Activated CD4-positive, alpha-beta T cell treated with anti-CD3 and anti-CD28 coated beads, Interleukin-2, amount 50 U/mL, for 4 hours (primary cell): Measurements from ENCODE around the gene OBI1.
"Not testable (repeated sequence)": the region's sequence is repeated elsewhere in the genome, so short reads cannot be mapped to it uniquely, and the experiment has no call there.

Experiments
- DNase-seq, 2 experiments: peaks; one replicate each; pipeline ENCODE4 v3.0.0-alpha.2; 2020

OBI1 gene

DNA sequence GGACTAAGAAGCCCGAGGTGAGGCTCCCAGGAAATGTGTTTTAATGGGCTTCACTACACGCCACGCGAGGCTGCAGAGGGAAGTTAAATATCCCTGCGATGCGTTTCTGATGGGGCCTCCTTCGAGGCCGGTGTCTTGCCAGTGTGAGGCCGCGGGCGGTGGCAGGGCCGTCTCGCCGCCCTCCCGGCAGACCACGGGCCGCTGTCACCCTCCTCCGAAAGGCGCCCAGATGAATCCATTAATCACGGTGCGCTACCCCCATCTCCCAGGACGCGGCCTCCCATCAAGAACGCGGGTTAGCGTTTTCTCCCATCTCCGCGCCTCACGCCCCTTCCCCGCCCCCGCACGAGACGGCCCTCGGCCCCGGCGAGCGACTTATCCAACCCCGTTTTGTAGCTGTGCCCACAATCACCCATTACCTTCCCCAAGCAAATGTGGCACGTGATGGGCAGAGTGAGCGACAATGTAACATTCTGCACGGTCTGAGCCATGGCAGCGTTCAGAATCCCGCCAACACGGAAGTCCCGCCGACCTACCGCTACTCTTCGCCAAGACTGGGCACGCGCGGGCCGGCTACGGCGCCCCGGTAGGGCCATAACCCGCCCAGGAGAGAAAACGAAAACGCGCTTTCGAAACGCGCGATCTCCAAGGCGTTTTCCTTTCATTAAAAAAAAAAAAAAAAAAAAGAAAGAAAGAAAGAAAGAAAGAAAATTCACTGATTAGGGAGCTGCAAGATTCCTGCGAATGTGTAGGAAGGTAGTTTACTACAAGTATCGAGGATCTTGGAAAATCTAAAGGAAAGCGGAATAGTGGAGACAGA is at the start of gene OBI1:
Gene OBI1 (minus strand): TSS at position 526 of the 820 bp plus-strand sequence. CDS start 35 bp downstream, at position 491.
- peak; percentile 87 for DNase-seq

DNA sequence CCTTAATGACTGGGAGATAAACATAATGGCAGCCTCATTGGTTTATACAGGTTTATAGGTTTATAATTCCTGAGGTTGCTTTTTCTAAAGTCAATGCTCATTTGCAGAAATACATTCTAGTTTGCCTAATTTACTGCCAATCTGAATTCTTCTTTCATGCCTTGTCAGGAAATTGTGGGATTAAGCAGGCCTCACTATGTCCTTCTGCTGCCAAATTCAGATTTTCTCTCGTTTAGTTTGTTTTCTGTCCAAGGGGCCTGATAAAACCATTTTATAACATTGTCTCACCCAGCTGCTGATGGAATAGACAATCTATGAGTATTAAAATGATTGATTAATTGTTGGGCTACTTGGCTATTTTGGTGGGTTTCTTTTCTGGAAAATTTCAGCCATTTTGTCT is 42.4 kb upstream of the OBI1 start:
- no peak for DNase-seq

- DNase-seq = no peak
These were observed 41.4 kb upstream of the OBI1 start for GRCh38 chr13:78700121-78700910.

DNA sequence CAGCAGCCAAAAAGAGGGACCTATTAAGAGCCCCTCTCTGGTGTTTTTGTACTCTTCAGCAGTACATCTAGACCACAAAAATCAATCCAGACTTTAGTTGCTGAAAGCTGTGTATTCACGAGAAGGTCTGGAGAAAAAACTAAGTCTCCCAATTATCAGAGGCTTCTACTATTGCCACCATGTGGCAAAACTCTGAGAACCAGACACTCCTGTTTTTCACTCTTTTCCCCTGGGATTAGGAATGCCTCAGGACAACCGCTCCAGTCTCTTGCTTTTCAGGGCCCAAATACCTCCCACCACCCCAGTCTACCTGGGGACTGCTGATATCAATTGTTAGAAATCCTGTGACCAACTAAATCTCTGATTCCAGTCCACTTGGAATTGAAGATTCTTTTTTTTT is 30.1 kb upstream of the OBI1 start:
- no peak for DNase-seq

- no peak for DNase-seq
These were observed 27.5 kb upstream of the OBI1 start for GRCh38 chr13:78686461-78686860.

DNA sequence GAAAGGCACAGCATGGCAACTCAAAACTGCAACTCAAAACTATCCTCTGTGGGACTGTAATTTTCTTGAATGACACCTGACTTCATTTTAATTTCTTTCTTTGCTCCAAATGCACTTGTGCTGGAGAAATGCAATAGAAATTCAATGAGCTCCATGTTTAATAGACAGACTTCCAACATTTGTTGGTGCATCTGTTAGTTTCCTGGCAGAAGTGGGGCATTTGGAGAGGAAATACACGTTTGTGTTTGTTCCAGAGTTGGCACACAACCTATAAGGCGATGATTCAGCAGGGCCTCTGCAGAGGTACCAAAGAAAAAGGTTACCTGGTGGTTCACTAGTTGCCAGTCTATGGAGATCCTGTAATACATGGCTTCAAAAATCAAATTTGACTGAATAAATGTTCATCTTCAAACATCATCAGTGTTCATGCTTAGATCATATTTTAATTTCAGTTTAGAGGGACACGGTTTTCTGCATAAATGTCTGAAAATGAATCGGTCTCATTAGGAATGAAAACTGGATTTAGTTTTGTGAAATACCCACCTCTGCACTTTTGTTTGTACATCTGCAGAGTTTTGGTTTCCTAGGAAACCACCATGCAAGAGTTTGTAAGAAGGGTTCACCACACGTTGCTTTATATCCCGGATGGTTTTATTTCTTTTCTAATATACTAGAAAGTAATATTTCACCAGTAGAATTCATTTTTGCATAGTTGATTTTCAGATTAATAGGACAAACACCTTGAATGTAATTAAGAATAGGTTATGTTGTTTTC is 21.8 kb upstream of the OBI1 start:
- DNase-seq = no peak

DNA sequence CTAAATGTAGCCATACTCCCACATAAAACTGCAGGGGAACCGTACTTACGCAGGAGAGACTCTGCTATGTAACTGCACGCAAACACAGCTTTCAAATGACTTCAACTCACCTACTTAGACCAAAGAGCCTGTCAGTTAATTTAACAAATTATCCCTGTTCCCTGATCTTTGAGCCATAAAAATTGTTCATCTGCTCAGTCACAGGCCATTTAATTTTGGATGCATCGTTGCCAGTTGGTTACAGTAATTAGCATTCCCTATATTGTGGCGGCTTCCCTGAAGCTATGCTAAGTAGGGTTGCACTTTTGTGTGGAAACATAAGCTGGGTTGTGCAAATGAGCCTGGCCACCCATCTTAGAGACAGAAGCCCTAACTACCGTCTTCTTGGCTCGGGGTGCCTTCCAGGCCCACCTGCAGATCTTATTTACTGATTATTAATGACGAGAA is 21.2 kb upstream of the OBI1 start:
- no peak for DNase-seq

DNA sequence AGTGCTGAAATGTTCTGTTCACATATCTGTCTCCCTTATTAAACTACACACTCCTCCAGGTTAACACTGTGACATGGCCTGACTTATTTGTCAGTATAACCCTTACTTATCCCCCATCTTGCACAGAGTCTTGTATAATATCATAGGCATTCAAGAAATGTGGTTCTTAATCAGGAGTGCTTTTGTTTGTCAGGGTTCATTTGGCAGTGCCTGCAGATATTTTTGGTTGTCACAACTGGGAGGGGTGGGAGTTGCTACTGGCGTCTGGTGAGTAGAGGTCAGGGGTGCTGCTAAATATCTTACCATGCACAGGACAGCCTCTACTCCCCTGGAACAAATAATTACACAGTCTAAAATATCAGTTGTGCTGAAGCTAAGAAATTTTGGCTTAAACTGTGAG is 20.4 kb upstream of the OBI1 start:
- DNase-seq = no peak

DNA sequence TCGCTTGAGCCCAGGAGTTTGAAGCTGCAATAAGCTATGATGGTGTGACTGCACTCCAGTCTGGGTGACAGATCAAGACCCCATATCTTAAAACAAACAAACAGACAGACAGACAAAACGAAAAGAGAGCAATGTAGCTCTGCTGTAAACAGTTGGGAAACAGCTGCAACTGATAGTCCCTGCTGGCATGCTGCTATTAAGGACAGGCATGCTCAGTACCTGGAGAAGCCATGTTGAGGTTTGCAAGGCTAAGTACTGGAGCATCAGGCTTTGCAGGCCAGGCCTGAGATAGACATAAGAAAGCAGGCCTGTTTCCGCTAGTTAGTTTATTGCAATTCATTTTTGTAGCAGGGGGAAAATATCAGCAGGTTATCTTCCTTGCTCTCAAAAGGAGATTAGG is 16.2 kb upstream of the OBI1 start:
- DNase-seq = no peak

DNA sequence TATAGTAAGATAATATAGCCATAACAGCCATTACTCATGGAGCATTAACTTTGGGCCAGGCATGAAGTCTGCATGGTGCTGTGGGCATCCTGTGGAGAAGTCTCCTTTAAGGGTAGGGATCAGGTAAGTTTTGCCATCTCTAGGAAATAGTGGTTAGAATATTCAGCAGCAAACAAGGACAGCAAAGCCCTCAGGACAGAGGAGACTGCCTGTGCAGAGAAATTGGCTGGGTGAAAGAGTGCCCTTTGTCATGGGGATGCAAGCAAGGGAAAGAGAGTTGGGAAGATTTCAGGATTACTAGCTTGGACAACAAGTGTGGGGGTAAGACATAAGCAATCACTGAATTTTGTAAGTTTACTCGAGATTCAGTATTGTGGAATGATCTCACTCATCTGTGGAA is 15.7 kb upstream of the OBI1 start:
- DNase-seq = no peak

- no peak for DNase-seq
These were observed 3.5 kb upstream of the OBI1 start for GRCh38 chr13:78662467-78662866.

DNA sequence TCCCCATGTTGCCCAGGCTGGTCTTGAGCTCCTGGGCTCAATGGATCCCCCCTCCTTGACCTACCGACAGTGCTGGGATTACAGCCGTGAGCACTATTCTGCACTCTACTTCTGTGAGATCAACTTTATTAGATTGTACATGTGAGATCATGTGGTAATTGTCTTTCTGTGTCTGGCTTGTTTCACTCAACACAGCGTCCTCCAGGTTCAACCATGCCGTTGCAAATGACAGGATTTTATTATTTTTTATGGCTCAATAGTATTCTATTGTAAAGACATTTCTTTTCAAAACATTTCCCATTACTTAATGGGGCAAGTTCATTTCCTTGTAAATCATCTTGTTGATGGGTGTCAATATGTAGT is 1.5 kb upstream of the OBI1 start:
- DNase-seq = no peak

- DNase-seq = no peak
These were observed 958 bp upstream of the OBI1 start for GRCh38 chr13:78659732-78660494.

- DNase-seq = no peak
These were observed 435 bp upstream of the OBI1 start for GRCh38 chr13:78659450-78659730.

DNA sequence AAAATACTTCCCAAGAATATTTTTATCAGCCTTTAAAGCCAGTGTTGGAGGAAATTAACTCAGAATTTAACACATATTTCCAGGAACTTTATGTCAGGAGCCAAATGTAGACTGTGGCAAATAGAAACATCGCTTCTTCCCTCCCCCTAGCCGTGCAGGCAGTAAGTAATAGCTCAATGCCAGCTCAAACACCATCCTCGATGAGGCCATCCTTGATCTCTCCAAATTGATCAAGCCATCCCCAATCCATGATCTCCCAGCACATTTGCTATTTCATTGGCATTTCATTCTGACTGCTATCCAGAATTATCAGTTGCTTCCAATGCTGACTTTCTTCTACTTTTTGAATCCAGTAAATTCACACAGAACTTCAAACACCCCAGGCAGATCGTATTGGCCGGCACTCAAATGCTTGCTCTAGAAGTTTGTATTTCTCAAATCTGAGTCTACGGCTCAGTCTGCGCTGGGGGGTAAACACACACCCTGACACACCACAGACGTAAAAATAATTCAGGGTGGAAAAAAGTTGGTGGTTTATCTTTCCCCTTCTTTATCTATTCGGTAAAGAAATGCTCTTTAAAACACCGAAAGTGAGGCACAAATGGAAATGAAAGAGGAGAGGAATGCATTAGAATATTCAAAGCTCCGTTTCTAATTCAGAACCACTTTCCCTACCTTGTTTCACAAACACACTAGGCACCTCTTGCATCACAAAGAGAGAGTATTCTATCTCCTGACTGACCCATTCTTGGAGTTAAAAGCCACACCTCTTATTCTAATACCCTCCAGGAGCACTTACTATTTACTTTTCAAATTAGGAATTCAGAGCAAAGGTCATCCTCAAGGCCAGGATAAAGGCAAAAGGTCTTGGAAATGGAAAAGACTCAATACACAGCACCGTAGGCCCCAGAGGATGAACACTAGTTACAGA is 991 bp downstream of the OBI1 start:
- no peak for DNase-seq

GRCh38 chr13:78655906-78656305 is 3.0 kb downstream of the OBI1 start:
- no peak for DNase-seq

GRCh38 chr13:78655007-78655406 is 3.9 kb downstream of the OBI1 start:
- no peak for DNase-seq

DNA sequence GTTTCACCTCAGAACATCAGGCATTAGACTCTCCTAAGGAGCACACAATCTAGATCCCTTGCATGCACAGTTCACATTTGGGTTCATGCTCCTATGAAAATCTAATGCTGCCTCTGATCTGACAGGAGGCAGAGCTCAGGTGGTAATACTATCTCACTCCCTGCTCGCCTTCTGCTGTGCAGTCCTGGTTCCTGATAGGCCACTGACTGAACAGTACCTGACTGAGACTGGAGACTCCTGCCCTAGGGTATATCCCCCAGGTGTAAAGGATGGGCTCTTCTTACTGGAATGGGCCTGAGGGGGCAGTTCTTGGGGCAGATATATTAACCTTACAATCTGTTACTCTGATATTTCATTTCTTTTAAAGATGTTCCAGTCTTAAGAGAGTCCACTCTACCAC is 6.3 kb downstream of the OBI1 start:
- DNase-seq = no peak

DNA sequence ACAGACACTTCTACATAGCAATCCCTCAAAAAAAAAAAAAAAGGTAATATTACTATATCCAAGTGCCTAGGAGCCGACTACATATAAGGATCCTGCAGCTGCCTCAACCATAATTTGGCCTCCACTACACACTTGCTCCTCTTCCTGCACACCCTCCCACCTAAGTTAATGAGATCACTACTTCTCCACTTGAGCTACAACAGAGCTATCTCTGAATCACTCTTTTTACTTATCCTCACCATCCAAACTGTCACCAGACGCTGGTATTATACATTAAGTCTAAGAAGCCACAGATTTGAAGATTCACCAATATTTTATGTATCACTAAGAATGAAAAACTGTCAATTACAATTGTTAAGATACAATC is 8.3 kb downstream of the OBI1 start:
- DNase-seq = no peak

DNA sequence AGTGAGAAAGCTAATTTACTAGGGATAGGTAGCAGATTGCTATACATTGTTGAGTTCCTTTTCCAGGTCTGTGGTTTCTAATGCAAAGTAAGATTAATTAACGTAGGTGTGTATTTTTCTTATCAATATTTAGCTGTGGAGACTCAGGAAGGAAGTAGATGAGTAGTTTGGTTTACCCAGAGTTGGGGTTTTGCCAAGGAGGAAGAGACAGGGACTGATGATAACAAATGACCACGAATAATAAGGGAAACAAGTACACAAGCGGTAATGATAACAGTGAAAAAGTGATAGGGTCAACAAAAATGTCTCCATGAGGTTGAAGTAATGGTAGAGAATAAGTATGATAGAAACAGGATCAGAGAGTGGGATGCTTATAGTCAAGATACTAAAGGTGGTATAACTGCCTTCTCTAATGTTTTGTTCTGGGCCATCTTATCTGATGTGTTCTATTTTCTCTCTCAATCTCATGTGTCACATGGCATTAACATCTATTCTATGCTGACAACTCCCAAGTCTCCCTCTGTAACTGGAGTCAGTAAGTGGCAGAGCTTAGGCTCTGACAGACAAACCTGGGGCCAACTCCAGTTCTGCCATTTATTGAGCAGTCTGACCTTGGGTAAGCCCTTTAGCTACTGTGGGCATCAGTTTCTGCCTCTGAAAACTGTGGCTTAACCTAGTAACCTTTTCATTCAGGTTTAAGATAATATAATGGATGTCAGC is 8.8 kb downstream of the OBI1 start:
- no peak for DNase-seq

DNA sequence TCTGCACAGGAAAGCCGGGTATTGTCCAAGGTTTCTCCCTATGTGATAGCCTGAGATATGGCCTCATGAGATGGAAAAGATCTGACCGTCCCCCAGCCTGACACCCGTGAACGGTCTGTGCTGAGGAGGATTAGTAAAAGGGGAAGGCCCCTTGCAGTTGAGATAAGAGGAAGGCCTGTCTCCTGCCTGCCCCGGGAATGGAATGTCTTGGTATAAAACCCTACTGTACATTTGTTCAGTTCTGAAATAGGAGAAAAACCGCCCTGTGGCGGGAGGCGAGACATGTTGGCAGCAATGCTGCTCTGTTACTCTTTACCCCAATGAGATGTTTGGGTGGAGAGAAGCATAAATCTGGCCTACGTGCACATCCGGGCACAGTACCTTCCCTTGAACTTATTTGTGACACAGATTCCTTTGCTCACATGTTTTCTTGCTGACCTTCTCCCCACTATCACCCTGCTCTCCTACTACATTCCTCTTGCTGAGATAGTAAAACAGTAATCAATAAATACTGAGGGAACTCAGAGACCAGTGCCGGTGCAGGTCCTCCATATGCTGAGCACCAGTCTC is 11.8 kb downstream of the OBI1 start:
- not testable (repeated sequence) for DNase-seq
